Fibroblast of skin of left biceps (primary cell): ENCODE results near the gene PDK4.
"Not testable (repeated sequence)": the region's sequence is repeated elsewhere in the genome, so short reads cannot be mapped to it uniquely, and the experiment has no call there.

Experiments
- DNase-seq, 2 experiments: peaks; one replicate each; pipeline ENCODE4 v3.0.0-alpha.2; 2013; ENCODE audit warnings: low read depth in 2 of 2

Gene PDK4

GRCh38 chr7:95604811-95605210 lies 8.5 kb upstream of the PDK4 start:
- DNase-seq, result not testable (repeated sequence)

DNA sequence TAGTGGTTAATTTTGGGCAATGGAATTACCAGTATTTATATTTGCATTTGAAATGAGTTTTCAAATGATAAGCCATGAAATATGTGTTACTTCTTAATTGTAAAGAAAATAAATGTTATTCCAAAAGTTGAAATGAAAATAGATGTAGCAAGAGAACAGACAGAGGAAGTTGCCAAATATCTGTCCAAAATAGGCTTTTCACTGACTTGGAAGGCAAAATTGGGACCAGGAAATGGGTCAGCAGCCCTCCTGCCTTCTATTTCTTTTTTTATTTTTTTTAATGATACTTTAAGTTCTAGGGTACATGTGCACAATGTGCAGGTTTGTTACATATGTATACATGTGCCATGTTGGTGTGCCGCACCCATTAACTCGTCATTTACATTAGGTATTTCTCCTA lies 8.1 kb upstream of the PDK4 start:
- DNase-seq, result not testable (repeated sequence)

- no peak for DNase-seq
Measured at GRCh38 chr7:95602421-95602820, 6.1 kb upstream of the PDK4 start.

GRCh38 chr7:95601316-95601715 lies 5.0 kb upstream of the PDK4 start:
- DNase-seq, result no peak

DNA sequence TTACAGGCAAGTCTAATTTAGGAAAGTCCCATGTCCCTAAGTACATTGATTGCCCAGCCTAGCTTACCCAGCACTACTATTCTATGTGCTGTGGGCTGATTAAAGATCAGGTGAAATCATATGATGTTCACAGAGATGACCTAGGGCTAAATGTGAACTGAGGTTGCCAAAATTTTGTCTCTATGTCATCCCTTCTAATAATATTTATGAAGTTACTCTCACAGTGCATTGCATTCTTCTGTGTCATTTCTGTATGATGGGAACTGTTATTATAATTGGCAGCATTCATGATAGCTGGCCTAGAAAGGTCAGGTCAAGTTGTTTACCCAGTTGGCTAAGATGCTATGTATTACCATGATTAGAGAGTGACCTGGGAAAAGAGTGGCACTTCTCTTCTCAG lies 2.8 kb upstream of the PDK4 start:
- DNase-seq, result no peak

GRCh38 chr7:95598511-95598910 lies 2.2 kb upstream of the PDK4 start:
- no peak for DNase-seq

GRCh38 chr7:95595746-95596197 lies 544 bp downstream of the PDK4 start:
- no peak for DNase-seq

DNA sequence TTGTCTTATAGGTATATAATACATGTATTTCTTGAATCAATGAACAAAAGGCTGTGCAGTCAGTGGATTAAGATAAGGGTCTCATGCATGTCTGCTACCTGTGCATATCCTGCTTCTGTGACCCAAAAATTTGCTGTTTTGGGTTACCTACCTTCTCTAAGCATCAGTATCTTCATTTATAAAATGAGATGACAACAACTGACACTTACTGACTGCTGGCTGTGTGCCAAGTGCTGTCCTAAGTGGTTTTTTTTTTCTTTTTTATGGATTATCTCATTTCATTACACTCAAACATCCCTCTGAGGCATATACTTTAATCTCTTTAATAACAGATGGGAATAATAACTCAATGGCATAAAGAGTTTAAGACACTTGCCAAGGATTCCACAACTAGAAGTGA lies 2.1 kb downstream of the PDK4 start:
- DNase-seq, result no peak

GRCh38 chr7:95593343-95593742 lies 3.0 kb downstream of the PDK4 start:
- DNase-seq, result no peak

GRCh38 chr7:95592570-95592969 lies 3.7 kb downstream of the PDK4 start:
- no peak for DNase-seq

DNA sequence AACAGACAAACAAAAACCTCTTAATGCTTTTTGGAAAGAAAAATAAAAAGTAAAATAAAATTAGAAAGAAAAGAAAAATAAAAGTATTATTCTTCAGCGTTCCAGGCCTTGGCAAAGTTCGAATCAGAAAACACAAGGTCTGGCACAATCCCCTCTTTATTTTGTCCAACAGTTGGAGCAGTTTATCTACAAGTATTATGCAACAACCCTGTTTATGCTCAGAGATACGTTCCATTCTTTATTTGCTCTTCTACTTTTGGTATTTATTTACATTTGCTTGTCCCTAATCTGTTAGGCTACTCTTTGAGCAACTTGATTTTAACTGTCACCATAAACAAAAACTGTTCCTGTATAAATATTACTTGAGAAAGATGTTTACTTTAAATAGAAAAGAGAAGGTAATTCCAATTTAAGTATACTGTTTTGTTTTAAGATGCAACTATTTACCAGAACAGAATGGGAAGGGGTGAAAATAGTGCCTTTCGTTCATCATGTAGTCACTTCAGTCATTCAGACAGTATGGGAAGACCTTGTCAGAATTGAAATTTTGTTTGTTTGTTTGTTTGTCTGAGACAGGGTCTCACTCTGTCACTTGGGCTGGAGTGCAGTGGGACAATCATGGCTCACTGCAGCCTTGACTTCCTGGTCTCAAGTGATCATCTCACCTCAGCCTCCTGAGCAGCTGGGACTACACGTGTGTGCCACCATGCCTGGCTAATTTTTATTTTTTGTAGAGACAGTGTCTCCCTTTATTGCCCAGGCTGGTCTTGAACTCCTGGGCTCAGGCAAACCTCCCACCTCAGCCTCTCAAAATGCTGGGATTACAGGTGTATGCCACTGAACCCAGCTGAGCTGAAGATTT lies 5.7 kb downstream of the PDK4 start:
- DNase-seq, result no peak

DNA sequence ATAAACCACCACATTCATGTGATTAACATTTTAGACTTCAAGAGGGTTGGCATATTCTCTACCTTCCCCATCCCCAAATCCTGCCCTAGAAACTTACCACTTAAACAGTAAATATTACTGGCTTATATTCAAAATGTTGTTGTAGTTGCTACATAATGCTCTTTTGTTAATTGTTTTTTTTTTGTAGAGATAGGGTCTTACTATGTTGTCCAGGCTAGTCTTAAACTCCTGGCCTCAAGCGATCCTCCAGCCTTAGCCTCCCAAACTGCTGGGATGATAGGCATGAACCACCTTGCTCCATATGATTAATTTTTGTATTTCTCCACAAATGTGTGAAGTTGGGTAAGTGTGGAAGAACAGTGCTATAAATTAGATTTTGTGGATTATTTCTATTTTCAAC lies 6.5 kb downstream of the PDK4 start:
- no peak for DNase-seq

GRCh38 chr7:95589031-95589430 lies 7.3 kb downstream of the PDK4 start:
- DNase-seq, result no peak

DNA sequence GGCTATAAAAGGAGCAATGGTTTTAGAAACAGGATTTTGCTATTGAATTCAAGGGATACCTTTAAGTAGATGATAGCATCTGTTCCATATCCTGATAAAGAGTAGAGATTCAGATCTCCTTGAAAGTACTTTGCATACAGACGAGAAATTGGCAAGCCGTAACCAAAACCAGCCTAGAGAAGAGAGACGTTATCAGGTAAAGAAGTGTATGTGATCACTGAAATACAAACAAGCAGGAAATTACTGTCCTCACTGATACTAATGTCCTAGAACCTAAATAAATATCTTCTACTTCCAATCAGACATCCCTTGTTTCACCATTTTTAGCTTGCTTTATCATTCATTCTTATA lies 9.4 kb downstream of the PDK4 start:
- no peak for DNase-seq

- no peak for DNase-seq
Measured at GRCh38 chr7:95585426-95585789, 10.9 kb downstream of the PDK4 start.

DNA sequence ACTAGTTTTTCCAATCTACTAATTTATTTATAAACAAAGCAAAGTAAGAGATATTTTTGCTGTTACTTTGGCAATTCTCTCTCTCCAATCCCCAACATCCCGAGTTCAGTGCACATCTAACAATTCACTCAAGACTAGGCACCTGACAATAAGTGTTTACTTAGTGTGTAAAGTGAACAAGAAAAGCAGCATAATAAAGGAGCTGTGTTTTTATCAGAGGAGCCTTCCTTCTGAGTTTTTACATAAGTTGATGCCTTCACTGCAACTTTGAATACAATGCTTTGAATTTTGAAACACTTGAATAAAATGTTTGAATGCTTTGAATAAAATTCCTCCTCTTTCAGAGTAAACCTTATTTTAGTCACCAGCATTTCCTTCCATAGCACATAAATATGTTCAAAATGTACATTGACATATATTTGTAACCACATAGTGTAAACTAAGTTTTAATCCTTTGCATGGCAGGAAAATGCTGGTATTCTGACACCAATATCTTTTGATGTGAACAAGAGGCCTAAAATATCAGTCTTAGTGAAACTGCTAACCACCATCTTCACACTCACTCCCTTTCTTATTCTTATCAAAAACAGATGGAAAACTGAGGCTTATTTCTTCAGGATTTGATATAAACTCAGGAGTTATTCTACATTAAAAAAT lies 11.4 kb downstream of the PDK4 start:
- no peak for DNase-seq

DNA sequence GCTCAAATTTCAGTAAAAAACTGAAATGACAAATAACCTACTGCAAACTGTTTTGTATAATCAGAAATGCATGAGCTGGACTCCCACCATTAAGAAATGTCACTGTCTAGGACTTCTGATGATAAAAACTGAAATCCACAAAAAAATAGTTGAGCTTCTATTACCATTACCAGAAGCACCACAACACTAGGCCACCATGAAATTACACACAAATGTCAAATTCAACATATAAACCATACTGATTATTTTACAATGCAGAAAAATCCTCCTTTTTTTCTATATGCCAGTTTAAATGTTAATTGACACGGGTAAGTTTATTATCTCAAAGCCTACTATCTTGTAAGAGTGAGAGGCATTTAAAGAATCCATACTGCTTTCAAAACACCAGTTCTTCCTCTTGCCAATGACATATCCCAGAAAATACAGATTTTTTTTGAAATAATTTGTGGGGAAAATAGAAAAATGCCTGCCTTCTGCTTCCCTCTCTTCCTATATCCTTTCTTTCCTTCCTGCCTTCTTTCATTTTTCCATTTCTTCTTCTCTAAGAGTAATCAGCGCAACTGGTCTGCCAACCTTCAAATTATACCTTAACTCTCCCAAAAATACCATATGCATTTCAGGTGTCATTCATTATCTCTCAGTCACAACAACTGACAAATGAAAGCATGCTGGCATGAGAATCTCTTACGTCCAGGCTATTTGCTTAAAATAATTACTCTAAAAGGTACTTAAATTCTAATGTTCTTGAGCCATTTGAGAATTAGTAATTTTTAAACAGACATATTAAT lies 12.3 kb downstream of the PDK4 start:
- DNase-seq, result no peak

GRCh38 chr7:95582578-95583293 lies 13.6 kb downstream of the PDK4 start:
- DNase-seq, result no peak

DNA sequence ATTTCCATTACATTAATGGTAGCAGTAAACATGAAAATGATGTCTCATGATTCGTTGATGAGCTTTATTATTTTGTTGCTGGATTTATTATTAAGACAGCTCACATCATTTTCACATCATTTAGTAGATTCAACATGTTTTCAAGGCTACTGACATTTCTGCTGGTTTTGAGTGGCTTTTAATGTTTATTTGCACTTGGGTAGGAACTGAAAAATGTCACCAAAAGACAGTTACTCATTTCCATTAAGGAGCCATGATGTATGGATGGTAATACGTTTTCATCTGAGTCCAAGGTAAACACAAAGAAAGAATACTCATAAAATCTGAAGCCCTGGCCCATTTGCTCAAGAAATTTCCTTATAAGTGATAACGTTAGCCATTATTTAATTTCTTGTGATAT lies 14.8 kb downstream of the PDK4 start:
- DNase-seq, result no peak

DNA sequence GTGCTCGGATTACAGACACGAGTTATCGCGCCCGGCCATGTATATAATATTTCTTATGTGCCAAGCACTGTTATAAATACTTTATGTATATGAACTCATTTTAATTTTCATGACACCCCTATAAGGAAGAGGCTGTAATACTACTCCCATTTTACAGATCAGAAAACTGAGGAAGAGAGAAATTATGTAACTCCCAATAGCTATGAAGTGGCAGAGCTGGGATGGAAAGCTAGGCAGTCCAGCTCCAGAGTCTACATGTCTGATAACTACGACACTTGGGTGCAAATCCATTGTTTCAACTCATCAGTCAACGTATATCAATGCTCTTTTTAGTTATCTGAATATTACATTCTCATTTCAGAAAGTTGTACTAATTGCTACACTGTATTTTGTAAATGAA lies 17.0 kb downstream of the PDK4 start:
- DNase-seq, result no peak

DNA sequence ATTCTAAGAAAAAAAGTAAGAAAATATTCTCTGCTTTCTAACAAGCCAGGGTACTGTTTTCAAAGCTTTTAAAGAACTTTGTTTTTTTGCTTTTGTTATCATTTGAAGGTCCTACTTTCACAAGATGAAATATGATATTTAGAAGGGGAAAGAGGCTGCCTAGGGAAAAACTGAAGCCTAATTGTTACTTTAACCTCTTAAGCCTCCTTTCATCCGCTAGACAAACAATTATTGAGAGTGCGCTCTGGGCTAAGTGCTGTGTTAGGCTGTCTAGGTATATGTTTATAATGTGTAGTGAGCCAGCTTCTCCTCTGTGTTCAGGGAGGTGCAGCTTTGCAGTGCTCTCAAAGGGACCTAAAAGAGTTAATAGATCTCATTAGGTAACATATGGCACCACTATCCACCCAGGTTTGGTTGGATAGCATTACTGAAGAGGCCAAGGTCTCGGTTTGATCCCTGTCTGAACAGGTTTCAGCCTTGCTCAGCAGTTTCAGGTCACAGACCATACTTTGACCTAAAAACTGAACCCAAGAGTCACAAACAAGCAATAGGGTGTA lies 17.9 kb downstream of the PDK4 start:
- no peak for DNase-seq

- no peak for DNase-seq
Measured at GRCh38 chr7:95577137-95577536, 19.2 kb downstream of the PDK4 start.
